Thyroid gland (tissue), 4 donors: ENCODE measurements around the gene CBR3. TPM values are rescaled to one million over a fixed set of nuclear protein-coding genes. Genes with fewer than 3 reads are reported as not detected.

ENCODE experiments used
- DNase-seq, 2 donors: peaks; one replicate each; pipeline ENCODE4 v3.0.0-alpha.2; 2019
- H3K27ac ChIP-seq, 3 donors: fragments of 200-600 bp; sonication (generic); 1 replicate in 2 of 3; 2 replicates in 1 of 3; pipeline ENCODE4 v1.5.1; 2016 to 2019; ENCODE audit warnings: mild to moderate bottlenecking in 1 of 3, moderate library complexity in 1 of 3
- H3K27me3 ChIP-seq: fragments of 200-600 bp; sonication (generic); one replicate; pipeline ENCODE4 v1.5.1; 2019
- H3K36me3 ChIP-seq, 2 donors: fragments of 200-600 bp; sonication (generic); one replicate each; pipeline ENCODE4 v1.5.1; 2016 to 2019
- H3K4me1 ChIP-seq, 2 donors: fragments of 200-600 bp; sonication (generic); one replicate each; pipeline ENCODE4 v1.5.1; 2017 to 2019
- H3K4me3 ChIP-seq, 3 donors: fragments of 200-600 bp; sonication (generic); replicated peaks in 1 of 3; 1 replicate in 2 of 3; 2 replicates in 1 of 3; pipeline ENCODE4 v1.5.1; 2016; ENCODE audit warnings: mild to moderate bottlenecking in 1 of 3
- H3K9me3 ChIP-seq: fragments of 200-600 bp; sonication (generic); one replicate; pipeline ENCODE4 v1.5.1; 2017
- CTCF ChIP-seq, 6 experiments: fragments of 200-600 bp in 3 of 6; fragments of 450-650 bp in 3 of 6; sonication (generic) in 3 of 6; IDR thresholded peaks; one replicate each; pipeline ENCODE4 v1.5.1; 2016 to 2019; ENCODE audit warnings: antibody characterized with exemption in 6 of 6, mild to moderate bottlenecking in 2 of 6, inconsistent platforms in 1 of 6, moderate library complexity in 1 of 6
- POLR2A ChIP-seq, 2 donors: fragments of 450-650 bp; IDR thresholded peaks; one replicate each; pipeline ENCODE4 v1.6.1; 2017; ENCODE audit warnings: antibody characterized with exemption in 2 of 2, mild to moderate bottlenecking in 2 of 2, moderate library complexity in 1 of 2
- WGBS, 2 donors: methylation state at CpG; one replicate each; pipeline ENCODE4 v1.1.5; 2017; 5-methylcytosine and 5-hydroxymethylcytosine counted together
- intact Hi-C: fragments of 100-400 bp; cut with DNase I; formaldehyde crosslinking; loops from one replicate; pipeline ENCODE4 v1.15.1; 2023
- total RNA-seq, 4 donors: library from RNA; depleted of rRNA; stranded (reverse); fragments of >200 nt; gene quantifications; one replicate each; pipeline ENCODE4 v1.2.3, GENCODE V29; 2016

CBR3 gene
- total RNA-seq, 4 donors from 2014 or later = 5.0 to 23.6 (median 6.5) TPM

- H3K4me3 ChIP-seq = no peak overlapping the region
- no peak overlapping the region for H3K27ac ChIP-seq
- no peak for TF ChIP-seq CTCF (IDR thresholded peaks at IDR 0.05)
- TF ChIP-seq POLR2A (IDR thresholded peaks at IDR 0.05) = no peak
- H3K27me3 ChIP-seq = no peaks in the 10 kb centered on the region
- H3K36me3 ChIP-seq = no peaks in the 10 kb centered on the region
- peaks cover 9 to 19% of the 10 kb centered on the region in 2 donors for H3K4me1 ChIP-seq
- no peaks in the 10 kb centered on the region for H3K9me3 ChIP-seq
- intact Hi-C loops = no loop called here
- WGBS, 2 donors = 65 to 87% methylated on average over 4 to 6 of the region's 7 CpGs
- peak; percentile 48 to 61 for DNase-seq
These were observed 41.1 kb downstream of the CBR3 start for GRCh38 chr21:36175771-36176565.

DNA sequence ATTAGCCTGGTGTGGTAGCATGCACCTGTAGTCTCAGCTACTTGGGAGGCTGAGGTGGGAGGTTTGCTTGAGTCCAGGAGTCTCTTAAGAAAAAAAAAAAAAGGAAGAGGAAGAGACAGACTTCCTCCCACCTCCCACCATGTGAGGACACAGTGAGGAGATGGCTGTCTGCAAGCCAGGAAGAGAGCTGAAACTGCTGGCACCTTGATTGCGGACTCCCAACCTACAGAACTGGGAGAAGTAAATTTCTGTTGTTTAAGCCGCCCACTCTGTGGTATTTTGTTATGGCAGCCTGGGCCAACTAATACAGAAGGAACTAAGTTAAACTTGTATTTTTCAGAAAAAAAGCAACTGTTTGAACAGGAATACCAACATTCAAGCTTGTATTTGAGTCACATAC, 43.5 kb downstream of the CBR3 start:
- no peak for DNase-seq
- H3K9me3 ChIP-seq = no peaks in the 10 kb centered on the region

GRCh38 chr21:36179145-36179544, 44.3 kb downstream of the CBR3 start:
- Histone ChIP-seq H3K36me3 (no peaks in the 10 kb centered on the region), H3K9me3 (no peaks in the 10 kb centered on the region), H3K4me3 (no peak overlapping the region), H3K27me3 (no peaks in the 10 kb centered on the region), H3K27ac (no peak overlapping the region), H3K4me1 (peaks cover 9% of the 10 kb centered on the region in 2 donors)
- TF ChIP-seq CTCF (IDR thresholded peaks at IDR 0.05) (no peak), POLR2A (IDR thresholded peaks at IDR 0.05) (no peak)
- DNase-seq = no peak
- intact Hi-C loops = no loop called here

More for the DNA sequence above, 43.5 kb downstream of the CBR3 start:
- peaks cover 9% of the 10 kb centered on the region in 2 donors for H3K4me1 ChIP-seq
- 94 to 95% methylated on average over 2 of the region's 2 CpGs for WGBS, 2 donors
- no peaks in the 10 kb centered on the region for H3K27me3 ChIP-seq
- TF ChIP-seq CTCF (IDR thresholded peaks at IDR 0.05) (no peak), POLR2A (IDR thresholded peaks at IDR 0.05) (no peak)
- H3K36me3 ChIP-seq = no peaks in the 10 kb centered on the region
- H3K4me3 ChIP-seq = no peak overlapping the region
- intact Hi-C loops = no loop called here
- no peak overlapping the region for H3K27ac ChIP-seq

DNA sequence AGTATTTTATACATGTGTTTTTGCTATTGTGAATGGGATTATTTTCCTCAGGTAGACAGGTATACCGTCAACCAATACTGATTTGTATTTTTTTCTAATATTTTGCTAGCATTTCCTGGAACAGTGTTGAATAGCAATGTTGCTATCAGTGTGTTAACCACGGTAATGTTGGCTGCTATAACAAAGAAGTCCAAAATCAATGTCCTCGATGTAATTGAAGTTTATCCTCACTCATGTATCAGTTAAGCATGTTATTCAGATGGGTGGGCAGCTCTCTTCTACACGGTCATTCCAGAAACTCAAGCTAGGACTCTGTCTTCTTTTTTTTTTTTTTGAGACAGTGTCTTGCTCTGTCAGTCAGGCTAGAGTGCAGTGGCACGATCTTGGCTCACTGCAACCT, 46.1 kb downstream of the CBR3 start:
- no peak for TF ChIP-seq POLR2A (IDR thresholded peaks at IDR 0.05)
- TF ChIP-seq CTCF (IDR thresholded peaks at IDR 0.05) = no peak
- no peaks in the 10 kb centered on the region for H3K27me3 ChIP-seq
- peaks cover 9% of the 10 kb centered on the region in 2 donors for H3K4me1 ChIP-seq
- 96% methylated on average over 5 of the region's 5 CpGs for WGBS, 2 donors
- DNase-seq = no peak
- no peak overlapping the region for H3K4me3 ChIP-seq
- no peak overlapping the region for H3K27ac ChIP-seq
- intact Hi-C loops = no loop called here
- H3K9me3 ChIP-seq = no peaks in the 10 kb centered on the region
- no peaks in the 10 kb centered on the region for H3K36me3 ChIP-seq

DNA sequence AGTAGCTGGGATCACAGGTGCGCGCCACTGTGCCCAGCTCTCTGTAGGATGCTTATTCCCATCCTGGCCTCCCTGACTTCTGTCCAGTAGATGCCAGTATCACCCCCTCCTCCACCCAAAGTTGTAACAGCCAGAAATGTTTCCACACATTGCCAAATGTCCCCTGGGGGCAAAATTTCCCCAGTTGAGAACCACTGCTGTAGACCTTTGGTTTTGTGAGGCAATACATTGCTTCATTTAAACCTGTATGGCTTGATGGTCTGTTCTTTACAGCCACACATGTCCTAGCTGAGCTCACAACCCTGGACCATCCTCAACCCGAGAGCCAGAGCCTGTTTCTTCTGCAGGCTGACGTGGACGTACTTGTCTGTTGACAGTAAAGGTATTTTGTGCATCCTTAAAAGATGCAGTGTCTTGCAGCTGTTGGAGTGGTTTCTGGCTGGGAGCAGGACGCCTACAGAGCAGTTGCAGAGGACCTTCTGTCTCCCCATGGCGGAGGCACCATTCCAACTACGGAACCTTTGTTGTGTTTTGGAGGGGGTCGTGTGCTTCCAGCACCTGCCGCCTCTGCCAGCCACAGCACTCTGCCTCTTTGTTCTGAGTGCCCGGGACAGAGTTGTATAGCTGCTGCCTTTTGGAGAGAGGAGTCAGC, 48.4 kb downstream of the CBR3 start:
- no peak overlapping the region for H3K27ac ChIP-seq
- no peaks in the 10 kb centered on the region for H3K9me3 ChIP-seq
- H3K27me3 ChIP-seq = no peaks in the 10 kb centered on the region
- no peak for TF ChIP-seq POLR2A (IDR thresholded peaks at IDR 0.05)
- H3K4me3 ChIP-seq = no peak overlapping the region
- no peaks in the 10 kb centered on the region for H3K36me3 ChIP-seq
- DNase-seq = no peak
- 86 to 93% methylated on average over 11 of the region's 11 CpGs for WGBS, 2 donors
- peaks cover 0 to 6% of the 10 kb centered on the region in 2 donors for H3K4me1 ChIP-seq
- intact Hi-C loops = no loop called here
